Fibroblast of skin of left biceps (primary cell): ENCODE measurements around the gene PIEZO2.
"Not testable (repeated sequence)": the region's sequence is repeated elsewhere in the genome, so short reads cannot be mapped to it uniquely, and the experiment has no call there.

Experiments used
- DNase-seq, 2 experiments: peaks; one replicate each; pipeline ENCODE4 v3.0.0-alpha.2; 2013; ENCODE audit warnings: low read depth in 2 of 2

The PIEZO2 gene

GRCh38 chr18:10928011-10928771 is 221.2 kb downstream of the PIEZO2 start:
- DNase-seq, result no peak

- peak; percentile 57 to 65 for DNase-seq
Measured at GRCh38 chr18:10927286-10927992, 221.9 kb downstream of the PIEZO2 start.

GRCh38 chr18:10926621-10927161 is 222.7 kb downstream of the PIEZO2 start:
- DNase-seq, result no peak

- no peak for DNase-seq
Measured at GRCh38 chr18:10924290-10924689, 225.1 kb downstream of the PIEZO2 start.

GRCh38 chr18:10923551-10924070 is 225.8 kb downstream of the PIEZO2 start:
- no peak for DNase-seq

GRCh38 chr18:10923141-10923540 is 226.2 kb downstream of the PIEZO2 start:
- peak; percentile 33 to 34 for DNase-seq

GRCh38 chr18:10922712-10923111 is 226.7 kb downstream of the PIEZO2 start:
- not testable (repeated sequence) for DNase-seq

- DNase-seq, result not testable (repeated sequence)
Measured at GRCh38 chr18:10920309-10920708, 229.1 kb downstream of the PIEZO2 start.

- no peak for DNase-seq
Measured at GRCh38 chr18:10919851-10920250, 229.5 kb downstream of the PIEZO2 start.

GRCh38 chr18:10916865-10917264 is 232.5 kb downstream of the PIEZO2 start:
- no peak for DNase-seq

GRCh38 chr18:10916387-10916786 is 233.0 kb downstream of the PIEZO2 start:
- no peak for DNase-seq

GRCh38 chr18:10915748-10916147 is 233.6 kb downstream of the PIEZO2 start:
- not testable (repeated sequence) for DNase-seq

GRCh38 chr18:10914610-10915009 is 234.8 kb downstream of the PIEZO2 start:
- not testable (repeated sequence) for DNase-seq

GRCh38 chr18:10913919-10914318 is 235.4 kb downstream of the PIEZO2 start:
- peak; percentile 50 to 55 for DNase-seq

- peak; percentile 82 to 83 for DNase-seq
Measured at GRCh38 chr18:10912790-10913545, 236.4 kb downstream of the PIEZO2 start.

- no peak for DNase-seq
Measured at GRCh38 chr18:10909724-10910123, 239.6 kb downstream of the PIEZO2 start.

- no peak for DNase-seq
Measured at GRCh38 chr18:10908760-10909159, 240.6 kb downstream of the PIEZO2 start.

- DNase-seq, result no peak
Measured at GRCh38 chr18:10907749-10908148, 241.6 kb downstream of the PIEZO2 start.

GRCh38 chr18:10901329-10901728 is 248.0 kb downstream of the PIEZO2 start:
- DNase-seq, result no peak

GRCh38 chr18:10900435-10900834 is 248.9 kb downstream of the PIEZO2 start:
- DNase-seq, result no peak

- no peak for DNase-seq
Measured at GRCh38 chr18:10899481-10899880, 249.9 kb downstream of the PIEZO2 start.
